ENCODE measurements around the gene B3GNT8. TPM values are rescaled to one million over a fixed set of nuclear protein-coding genes. Genes with fewer than 3 reads are reported as not detected.
A peak's percentile ranks its signal among the peaks of the same experiment; 100 is the strongest.

The B3GNT8 gene
- total RNA-seq, 1 experiment from 2014 or later: not detected

DNA sequence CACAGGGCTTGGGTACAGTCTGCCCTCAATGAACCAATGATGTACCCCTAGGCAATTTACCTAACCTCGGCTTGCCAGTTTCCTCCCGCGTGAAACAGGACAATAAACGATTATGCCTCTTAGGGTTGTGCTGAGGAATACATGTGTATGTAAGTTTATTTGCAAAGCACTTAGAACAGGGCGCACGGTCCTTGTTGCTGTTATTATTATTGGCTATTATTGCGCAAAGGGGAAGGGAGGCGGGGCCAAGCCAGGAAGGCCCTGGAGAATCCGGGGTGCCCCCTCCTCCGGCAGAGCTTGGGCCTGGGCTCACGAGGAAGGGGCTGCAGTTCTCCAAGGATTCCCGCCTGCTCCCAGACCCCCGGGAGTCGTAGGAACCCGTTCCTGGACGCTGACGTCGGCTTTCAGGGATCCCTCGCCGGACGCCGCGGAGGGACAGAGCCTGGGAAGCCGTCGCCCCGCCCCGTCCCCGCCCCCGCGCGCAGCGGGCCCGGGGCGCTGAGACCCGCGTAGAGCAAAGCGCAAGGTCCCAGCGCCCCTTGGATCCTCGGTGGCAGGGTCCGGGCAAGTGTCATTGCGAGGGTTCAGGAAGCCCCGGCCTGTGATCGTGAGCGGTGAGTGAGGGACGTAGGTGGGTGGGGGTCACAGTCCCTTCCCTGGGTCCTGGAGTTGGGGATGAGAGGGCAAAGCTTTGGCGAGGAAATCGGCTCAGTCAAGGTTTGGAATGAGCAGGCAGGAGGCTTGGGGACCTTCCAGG lies 50.8 kb downstream of the B3GNT8 start, which contains the start of gene TMEM91:
TSS of gene TMEM91 (plus strand) at position 293 of the 757 bp plus-strand sequence. CDS start 1,777 bp downstream, outside the sequence.
- ChIA-PET POLR2A (no interaction called here), CTCF (interaction anchor here (0.7 kb wide), 2 partner anchors 11 to 270 kb away, joined by 3 read pairs; no protein-coding TSS in a partner anchor), RAD21 (ENCODE audit: low non-redundant PET in 1 of 2, low total read pairs in 2 of 2, uncharacterized antibody in 2 of 2, unreplicated experiment in 2 of 2) (no interaction called here)
- H3K4me2 ChIP-seq (ENCODE audit: low read length): no peak within 1 kb of the TSS
- BruUV-seq (replicated peaks): no TSS peak
- no peaks in the 10 kb centered on the region for H4K20me1 ChIP-seq (ENCODE audit: insufficient read depth)
- H3K9me3 ChIP-seq (ENCODE audit: control insufficient read depth in 1 of 2, insufficient read depth in 1 of 2, low read depth in 1 of 2, low read length in 2 of 2): no peaks in the 10 kb centered on the region
- no peaks in the 10 kb centered on the region for H3K27me3 ChIP-seq (ENCODE audit: insufficient read depth, low read length)
- intact Hi-C loops (cut with micrococcal nuclease): no loop called here
- H3K4me3 ChIP-seq (replicated peaks in 1 of 2; ENCODE audit: low read depth in 1 of 2, low read length in 2 of 2): no peak within 1 kb of the TSS
- peaks cover 10 to 26% of the 10 kb centered on the region in 2 experiments for H3K4me1 ChIP-seq (ENCODE audit: control insufficient read depth in 1 of 2, insufficient read depth in 2 of 2, low read length in 2 of 2)
- DNase-seq (ENCODE audit: low read depth, low spot score) (no peak), ATAC-seq (no peak)
- no peaks in the 10 kb centered on the region for H3K36me3 ChIP-seq (ENCODE audit: control insufficient read depth in 1 of 2, insufficient read depth in 2 of 2, low read length in 2 of 2)
- H2AFZ ChIP-seq (ENCODE audit: low read depth, low read length, poor library complexity, severe bottlenecking): no peak within 1 kb of the TSS
- no peak within 1 kb of the TSS for H3K27ac ChIP-seq (ENCODE audit: low read depth, low read length)
- no peak within 1 kb of the TSS for H3K9ac ChIP-seq (ENCODE audit: low read length)
- TF ChIP-seq SP1 (IDR thresholded peaks at IDR 0.05; ENCODE audit: low read depth) (no peak), CEBPB (IDR thresholded peaks at IDR 0.05; ENCODE audit: low read depth) (peak; percentile 15; the same call in 1 of the 2 replicates)
- H3K79me2 ChIP-seq (ENCODE audit: insufficient read depth, low read length): no peaks in the 10 kb centered on the region
- H3K9me2 ChIP-seq (ENCODE audit: insufficient read depth): no peaks in the 10 kb centered on the region

Other genes starting within 250 kb of the B3GNT8 start
- 17.6 TPM for gene CYP2S1, start 234.2 kb downstream of the B3GNT8 start, total RNA-seq (2021; ENCODE audit: unreplicated experiment)
- gene AXL, start 208.2 kb downstream of the B3GNT8 start, total RNA-seq (2021; ENCODE audit: unreplicated experiment): 47.4 TPM
- gene HNRNPUL1, start 163.0 kb downstream of the B3GNT8 start, total RNA-seq (2021; ENCODE audit: unreplicated experiment): 201 TPM
- gene CCDC97, start 117.2 kb downstream of the B3GNT8 start, total RNA-seq (2021; ENCODE audit: unreplicated experiment): 23.0 TPM
- gene TGFB1, start 73.5 kb downstream of the B3GNT8 start, total RNA-seq (2021; ENCODE audit: unreplicated experiment): 54.6 TPM
- 7.3 TPM for gene B9D2, start 63.2 kb downstream of the B3GNT8 start, total RNA-seq (2021; ENCODE audit: unreplicated experiment)
- gene TMEM91, start 50.8 kb downstream of the B3GNT8 start, total RNA-seq (2021; ENCODE audit: unreplicated experiment): 4.4 TPM
- 57.5 TPM for gene EXOSC5, start 30.0 kb downstream of the B3GNT8 start, total RNA-seq (2021; ENCODE audit: unreplicated experiment)
- gene BCKDHA, start 29.6 kb downstream of the B3GNT8 start, total RNA-seq (2021; ENCODE audit: unreplicated experiment): 17.7 TPM
- 65.6 TPM for gene DMAC2, start 12.5 kb upstream of the B3GNT8 start, total RNA-seq (2021; ENCODE audit: unreplicated experiment)
- not detected for gene ERICH4, start 15.8 kb upstream of the B3GNT8 start, total RNA-seq (2021; ENCODE audit: unreplicated experiment)
- 0.25 TPM for gene CEACAM21, start 148.8 kb upstream of the B3GNT8 start, total RNA-seq (2021; ENCODE audit: unreplicated experiment)
- gene CEACAM4, start 199.7 kb upstream of the B3GNT8 start, total RNA-seq (2021; ENCODE audit: unreplicated experiment): not detected

Data from HCT116 (cell line).